ENCODE results near the gene SLX9.

SLX9 gene

DNA sequence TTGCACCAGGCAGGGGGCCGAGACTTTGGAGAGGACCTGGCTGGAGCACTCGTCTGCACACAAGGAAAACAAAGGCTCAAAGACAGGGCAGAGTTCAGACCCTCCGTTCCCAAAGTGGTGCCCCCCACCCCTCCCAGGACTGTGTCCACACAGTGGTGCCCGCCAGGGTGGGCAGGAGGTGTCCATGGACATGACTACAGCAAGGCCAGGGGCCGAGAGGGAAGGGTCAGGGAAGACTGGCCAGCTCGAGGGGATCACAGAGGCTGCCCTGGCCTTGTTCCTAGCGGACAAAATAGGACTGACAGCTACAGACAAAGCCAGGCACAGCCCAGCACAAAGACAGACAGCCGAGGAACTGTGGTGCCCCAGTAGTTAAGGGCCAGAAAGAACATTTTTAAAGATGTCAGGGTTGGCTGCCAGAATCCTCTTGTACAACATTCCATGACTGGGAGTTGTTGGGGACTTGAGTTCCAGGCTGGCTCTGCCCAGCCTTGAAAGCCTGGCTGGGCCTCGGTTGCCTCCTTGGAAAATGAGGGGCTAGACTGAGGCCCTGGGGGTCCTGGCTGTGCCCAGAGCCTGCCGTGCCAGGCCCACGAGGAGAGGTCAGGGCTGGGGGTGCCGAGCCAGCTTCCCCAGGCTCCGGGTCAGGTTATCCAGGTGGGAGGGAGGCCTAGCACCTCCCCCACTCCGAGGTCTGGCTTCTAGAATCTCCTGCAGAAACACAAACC is 63.7 kb downstream of the SLX9 start:
- no peak for DNase-seq (ENCODE audit: low read depth)

DNA sequence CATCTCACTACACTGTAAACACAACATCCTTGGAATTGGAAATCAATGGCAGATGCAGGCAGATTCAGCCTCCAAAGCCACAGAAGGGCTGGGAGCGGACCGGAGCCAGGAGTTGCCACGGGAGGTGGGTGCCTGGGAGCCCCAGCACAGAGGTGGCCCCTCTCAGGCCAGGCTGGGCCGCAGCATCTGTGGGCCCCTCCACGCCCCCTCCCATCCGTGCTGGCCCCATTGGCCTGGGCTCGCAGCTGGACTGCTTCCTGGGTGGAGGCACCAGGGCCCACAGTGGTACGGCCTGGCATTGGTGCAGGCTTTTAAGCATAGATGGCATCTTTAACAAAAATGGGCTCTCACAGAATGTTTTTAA is 64.2 kb downstream of the SLX9 start:
- DNase-seq (ENCODE audit: low read depth), result no peak

DNA sequence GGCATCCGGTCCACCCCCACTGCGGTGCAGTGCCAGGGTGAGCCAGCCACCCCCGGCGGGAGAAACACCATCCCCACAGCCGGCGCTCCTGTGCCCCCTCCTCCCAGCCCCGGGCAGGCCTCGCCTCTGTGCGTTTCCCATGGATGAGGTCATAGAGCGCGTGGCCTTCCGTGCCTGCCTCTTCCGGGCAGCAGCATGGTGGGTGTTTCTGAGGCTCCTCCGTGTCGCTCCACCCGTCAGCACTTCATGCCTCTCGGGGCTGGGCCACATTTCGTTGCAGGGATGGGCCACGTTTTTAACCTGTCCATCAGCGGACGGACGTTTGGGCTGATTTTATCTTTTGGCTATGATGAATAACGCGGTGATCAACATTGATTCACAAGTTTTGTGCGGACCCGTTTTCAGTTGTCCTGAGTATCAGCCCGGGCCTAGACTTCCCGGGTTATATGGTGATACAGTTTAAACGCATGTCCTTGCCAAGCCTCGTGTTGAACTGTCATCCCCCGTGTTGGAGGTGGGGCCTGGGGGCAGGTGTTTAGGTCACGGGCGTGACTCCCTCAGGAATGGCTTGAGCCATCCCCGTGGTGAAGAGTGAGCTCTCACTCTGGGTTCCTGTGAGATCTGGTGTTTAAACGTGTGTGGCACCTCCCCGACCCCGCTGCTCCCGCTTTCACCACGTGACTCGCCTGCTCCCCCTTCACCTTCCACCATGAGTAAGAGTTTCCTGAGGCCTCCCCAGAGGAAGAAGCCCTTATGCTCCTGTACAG is 64.8 kb downstream of the SLX9 start:
- no peak for DNase-seq (ENCODE audit: low read depth)

DNA sequence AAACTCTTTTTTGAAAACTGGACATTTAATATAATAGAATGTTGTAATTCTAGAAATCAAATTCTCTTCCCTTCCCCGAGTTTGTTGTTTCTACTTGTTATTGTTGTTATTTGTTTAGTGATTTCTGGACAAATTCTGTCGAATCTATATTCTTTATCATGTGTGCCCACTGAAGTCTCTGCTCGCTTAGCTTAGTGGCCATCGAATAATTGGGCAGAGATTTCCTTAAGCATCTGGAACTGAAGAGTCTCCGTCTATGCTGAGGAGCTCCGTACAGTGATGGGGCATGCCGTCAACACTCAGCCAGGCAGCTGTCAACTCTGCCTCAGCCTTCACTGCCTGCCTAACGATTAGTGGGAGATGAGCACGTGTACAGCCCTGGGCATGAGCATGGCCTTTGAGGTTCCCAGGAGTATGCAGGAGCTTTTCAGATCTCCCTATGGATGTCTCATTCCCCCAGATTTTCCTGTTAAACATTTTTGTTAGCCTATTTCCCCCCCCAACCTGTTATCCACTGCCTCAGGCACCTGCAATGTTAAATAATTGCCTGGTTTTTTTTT is 66.8 kb downstream of the SLX9 start:
- no peak for DNase-seq (ENCODE audit: low read depth)

DNA sequence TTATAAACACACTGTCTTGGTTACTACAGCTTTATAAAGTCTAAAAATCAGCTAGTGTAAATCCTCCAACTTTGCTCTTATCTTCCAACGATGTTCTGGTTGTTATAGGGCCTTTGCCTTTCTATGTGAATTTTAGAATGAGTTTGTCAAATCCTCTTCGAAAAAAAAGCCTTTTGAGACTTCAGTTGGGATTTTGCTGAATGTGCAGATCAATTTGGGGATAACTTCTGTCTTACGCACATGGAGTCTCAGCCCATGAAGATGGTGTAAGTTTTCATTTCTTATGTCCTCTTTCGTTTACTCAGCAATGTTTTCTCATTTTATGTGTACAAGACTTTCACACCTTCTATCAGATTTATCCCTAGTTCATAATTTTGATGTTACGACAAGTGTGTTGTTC is 69.8 kb downstream of the SLX9 start:
- DNase-seq (ENCODE audit: low read depth), result no peak

DNA sequence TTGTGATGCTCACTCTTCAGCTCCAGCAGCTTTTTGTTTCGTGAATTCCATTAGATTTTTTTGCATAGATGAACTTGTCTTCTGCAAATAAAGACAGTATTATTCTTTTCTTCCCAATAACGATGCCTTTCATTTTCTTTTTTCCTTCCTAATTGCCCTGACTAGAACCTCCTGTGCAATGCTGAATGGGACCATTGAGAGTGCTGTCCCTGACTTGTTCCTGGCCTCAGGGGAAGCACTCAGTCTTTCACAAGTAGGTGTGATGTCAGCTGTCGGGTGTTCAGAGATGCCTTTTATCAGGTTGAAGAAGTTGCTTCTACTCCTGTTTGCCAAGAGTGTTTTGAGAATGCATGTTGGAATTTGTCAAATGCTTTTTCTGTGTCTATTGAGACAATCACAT is 70.3 kb downstream of the SLX9 start:
- DNase-seq (ENCODE audit: low read depth), result no peak

DNA sequence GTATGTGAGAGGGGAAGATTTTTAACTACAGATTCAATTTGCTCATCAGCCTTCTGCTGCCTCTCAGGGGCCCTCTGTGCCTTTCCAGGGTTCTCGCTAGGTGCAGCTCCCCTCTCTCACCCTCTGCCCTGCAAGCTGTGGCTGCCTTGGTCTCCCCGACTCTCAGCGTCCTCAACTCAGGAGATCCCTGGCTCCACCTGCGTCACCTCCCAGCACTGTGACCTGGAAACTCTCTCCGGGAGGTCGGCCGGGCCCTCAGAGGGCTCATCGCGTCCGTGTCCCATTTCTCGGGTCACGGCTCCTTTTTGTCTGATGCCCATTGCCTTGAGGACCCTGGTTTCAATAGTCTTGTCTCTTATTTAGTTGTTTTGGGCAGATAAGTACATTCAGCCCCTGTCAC is 71.0 kb downstream of the SLX9 start:
- no peak for DNase-seq (ENCODE audit: low read depth)

DNA sequence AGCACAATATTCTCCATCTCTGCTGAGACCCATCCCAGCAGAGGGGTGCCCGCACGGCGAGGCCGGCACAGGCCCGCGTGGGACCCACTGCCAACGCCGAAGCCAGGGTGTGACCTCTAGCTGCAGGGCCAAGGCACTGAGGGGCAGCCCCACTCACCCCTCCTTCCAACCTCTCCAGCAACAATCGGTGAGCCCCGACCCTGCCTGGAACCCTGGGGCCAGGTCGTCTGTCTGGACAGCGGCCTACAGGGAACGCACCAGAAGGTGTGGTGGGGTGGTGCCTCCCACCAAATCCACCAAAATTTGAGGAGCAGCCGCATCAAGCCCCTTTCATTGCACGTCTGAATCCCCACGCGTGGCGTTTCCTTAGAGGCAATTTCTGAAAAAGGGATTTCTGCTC is 71.6 kb downstream of the SLX9 start:
- DNase-seq (ENCODE audit: low read depth), result no peak

DNA sequence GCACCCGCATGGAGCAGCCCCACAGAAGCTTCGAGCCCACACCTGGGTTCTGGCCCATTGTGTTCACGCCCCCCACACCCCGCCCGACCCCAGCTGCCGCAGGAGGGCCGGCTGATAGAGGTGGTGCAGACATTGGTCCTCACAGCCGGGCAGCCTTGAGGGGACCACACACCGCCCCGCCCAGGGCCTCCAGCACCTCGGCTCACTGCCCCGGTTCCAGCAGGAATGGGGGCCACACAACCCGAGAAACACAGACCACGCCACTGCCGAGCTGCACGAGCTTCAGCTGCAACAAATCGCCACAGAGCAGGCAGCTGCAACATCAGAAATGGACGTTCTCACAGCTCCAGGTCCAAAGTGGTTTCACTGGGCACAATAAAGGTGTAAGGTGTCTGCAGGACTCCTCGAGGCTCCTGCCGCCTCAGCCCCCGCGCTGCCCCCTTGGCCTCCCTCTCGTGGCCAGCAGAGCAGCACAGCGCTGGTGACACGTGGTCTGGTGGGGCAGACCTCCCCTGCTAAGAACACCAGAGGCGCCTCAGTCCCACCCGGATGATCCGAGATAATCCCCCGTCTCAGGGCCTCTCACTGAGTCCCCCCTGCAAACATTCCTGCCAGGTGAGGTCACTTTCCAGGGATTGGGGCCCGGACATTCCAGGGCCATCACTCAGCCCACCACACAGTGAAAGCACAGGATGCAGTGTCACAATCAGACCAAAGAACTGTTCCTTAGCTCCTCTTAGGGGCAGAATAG is 72.3 kb downstream of the SLX9 start:
- peak; percentile 86 for DNase-seq (ENCODE audit: low read depth)

DNA sequence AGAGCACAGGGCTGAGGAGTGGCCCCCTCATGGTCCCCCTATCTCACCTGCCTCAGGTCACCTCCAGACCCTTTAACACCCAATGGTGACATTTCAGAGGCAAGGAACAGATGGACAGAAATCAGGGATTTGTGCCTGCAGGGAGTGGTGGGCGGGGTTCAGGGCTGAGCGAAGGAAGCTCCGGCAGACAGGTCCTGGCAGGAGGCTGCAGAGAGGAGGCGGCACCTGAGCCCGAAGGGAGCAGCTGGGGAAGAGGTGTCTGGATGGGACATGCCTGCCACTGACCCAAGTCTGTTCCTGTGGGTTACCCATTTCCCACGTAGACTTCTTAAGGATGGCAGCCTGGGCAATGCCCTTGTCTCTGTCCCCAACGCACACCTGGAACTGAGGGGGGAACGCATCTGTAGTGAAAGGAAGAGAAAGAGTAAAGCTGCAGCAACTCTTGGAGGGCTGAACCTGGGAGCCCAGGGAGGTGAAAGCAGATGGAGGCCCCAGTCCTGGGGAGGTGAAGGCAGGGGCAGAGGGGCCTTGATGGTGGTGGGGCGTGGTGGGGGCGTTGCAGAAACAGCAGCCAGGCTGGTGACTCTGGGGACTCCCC is 72.9 kb downstream of the SLX9 start:
- DNase-seq (ENCODE audit: low read depth), result no peak

DNA sequence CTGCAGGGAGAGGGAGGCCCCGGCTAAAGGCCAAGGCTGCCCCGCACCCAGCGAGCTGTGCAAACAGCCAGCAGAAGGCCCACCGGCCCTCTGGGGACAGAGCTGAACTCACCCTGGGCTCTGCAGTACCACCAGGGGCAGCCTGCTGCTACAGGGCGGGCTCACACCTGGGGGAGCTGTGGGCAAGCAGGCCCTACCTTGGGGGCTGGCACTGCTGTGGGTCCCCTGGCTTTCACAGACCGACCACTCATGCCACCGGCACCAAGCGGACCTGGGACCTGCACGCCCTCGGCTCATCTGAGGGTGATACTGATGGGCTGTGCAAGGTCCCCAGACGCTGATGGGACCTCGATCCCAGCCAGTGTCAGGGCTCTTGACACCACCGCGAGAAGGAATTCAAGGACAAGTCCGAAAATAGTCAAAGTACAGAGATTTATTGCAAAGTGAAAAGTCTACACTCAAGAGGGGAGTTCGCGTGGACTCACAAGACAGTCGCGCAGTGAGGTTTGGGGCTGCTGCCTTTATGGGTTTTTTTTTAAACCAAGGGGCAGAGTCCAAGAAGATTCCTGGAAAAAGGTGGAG is 73.5 kb downstream of the SLX9 start:
- no peak for DNase-seq (ENCODE audit: low read depth)

DNA sequence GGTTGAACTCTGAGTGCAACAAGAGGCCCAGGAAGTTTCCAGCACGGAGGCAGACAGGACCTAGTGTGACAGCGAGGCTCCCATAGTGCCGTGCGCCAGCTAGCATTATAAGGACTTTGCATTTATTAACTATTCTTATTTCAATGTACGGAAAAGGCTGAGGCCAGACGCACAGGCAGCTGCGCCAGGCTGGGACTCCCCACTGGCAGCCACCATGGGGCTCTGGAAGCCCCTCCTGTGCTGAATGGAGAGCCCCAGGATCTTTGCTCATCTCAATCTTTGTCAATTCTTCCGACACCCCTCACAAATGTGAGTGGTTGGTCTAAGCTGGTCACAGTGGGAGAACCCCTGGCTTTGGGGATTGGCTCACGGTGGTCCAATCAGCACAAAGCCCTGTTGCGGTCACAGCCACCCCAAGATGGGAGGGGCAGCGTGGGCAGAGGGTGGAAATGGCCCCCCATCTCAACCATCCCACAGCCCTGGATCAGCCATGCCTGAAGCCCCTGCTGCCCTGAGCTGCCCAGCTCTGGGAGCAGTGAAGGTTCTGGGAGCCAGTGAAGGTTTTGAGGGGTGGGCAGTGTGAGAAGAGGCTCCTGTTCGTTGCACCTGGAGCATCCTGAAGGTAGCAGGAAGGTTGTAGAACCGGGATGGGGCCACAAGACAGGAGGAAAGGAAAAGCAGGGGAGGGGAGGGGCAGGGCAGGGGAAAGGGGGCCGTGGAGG is 75.1 kb downstream of the SLX9 start:
- no peak for DNase-seq (ENCODE audit: low read depth)

DNA sequence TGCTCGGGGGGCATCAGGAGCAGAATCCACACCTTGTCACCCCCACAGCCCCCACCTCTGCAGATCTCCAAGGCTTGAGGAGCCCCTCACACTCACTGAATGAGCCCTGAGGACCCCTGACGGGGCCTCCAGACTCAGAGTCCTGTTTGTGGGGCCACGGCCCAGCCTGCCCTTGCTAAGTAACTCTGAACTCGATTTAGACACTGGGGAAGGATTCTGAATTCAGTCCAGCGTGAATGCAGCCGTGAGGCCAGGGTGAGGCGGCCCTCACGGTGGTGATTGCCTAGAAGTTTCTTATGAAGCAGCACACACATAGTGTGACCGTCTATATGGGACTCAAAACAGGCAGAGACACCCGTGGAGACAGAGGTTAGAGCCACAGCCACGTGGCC is 75.6 kb downstream of the SLX9 start:
- no peak for DNase-seq (ENCODE audit: low read depth)

DNA sequence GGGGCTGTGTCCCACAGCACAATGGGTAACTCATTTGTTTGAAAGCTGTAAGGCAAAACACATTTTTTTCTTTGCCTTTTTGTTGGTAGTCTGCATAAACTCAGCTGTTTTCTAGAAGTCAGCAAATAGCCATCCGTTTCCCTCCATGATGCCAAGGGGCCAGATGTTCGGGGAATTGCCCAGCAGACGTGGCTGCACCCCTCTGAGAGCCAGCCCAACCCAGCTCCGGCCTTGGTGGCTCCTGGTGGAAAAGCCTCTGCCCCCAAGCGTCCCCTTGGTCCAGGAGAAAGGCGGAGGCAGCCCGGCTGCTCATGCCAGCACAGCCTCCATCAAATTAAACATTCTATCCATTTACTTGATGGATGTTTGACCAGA is 76.2 kb downstream of the SLX9 start:
- DNase-seq (ENCODE audit: low read depth), result no peak

DNA sequence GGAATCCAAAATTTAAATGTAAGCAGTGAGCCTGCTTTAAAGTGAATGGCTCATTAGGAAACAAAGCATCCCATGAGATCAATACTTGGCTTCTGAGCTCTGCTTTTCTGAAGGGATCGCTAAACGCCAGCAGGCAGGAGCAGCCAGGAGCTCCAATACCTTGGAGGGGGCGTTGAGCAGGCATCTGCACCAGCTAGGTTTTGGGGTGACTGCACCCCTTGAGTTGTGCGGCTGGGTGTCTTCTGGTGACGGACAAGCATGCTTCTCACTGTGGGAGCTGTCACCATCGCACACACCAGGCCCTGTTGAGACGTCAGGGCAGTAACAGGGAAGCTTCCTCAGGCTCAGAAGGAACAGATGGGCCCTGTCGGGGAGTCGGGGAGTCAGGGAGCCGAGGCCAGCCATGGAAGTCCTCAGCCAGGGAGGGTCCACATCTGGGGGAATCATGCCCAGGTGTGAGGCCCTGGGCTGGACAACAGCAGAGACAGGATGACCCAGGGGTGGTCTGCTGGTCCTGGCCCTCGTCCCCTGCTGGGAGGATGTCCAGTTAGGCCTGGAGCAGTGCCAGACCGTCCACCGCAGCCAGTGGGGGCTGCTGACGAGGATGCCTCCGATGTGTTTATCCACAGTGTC is 76.7 kb downstream of the SLX9 start:
- no peak for DNase-seq (ENCODE audit: low read depth)

DNA sequence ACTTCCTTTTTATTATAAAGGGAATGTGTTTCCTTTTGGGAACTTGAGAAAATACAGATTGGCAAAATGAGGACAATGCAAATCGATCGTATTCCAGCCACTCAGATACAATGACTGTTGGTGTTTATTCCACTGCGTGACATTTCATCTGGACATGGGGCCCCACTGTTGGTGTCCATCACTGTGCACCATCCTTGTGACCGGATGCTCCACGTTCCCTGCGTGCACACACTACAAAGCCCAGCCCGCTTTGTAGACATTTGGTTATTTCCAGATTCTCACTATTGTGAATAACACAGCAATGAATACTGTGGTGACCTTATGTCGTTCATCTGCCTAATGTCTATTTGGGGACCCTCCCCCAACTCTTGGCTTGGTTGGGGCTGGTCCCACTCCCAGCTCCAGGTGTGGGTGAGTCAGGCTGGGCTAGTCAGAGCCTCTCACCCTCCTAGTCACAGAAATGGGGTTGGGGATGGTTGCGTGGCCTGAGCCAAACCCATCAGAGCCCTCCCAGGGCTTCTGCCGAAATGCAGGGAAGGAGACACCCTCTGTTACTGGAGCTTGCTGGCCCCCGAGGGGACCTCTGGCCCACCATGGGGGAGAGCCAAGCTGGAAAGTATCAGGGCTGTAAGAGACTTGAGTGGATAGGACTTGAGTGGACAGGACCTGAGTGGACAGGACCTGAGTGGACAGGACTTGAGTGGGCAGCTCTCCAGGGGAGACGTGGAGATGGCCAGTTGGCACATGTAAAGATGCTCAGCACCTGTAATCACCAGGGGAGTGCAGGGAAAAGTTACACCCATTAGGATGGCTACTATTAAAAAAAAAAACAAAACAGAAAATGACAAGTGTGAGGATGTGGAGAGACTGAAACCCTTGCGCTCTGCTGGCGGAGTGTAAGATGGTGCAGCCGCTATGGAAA is 77.5 kb downstream of the SLX9 start:
- DNase-seq (ENCODE audit: low read depth), result no peak

DNA sequence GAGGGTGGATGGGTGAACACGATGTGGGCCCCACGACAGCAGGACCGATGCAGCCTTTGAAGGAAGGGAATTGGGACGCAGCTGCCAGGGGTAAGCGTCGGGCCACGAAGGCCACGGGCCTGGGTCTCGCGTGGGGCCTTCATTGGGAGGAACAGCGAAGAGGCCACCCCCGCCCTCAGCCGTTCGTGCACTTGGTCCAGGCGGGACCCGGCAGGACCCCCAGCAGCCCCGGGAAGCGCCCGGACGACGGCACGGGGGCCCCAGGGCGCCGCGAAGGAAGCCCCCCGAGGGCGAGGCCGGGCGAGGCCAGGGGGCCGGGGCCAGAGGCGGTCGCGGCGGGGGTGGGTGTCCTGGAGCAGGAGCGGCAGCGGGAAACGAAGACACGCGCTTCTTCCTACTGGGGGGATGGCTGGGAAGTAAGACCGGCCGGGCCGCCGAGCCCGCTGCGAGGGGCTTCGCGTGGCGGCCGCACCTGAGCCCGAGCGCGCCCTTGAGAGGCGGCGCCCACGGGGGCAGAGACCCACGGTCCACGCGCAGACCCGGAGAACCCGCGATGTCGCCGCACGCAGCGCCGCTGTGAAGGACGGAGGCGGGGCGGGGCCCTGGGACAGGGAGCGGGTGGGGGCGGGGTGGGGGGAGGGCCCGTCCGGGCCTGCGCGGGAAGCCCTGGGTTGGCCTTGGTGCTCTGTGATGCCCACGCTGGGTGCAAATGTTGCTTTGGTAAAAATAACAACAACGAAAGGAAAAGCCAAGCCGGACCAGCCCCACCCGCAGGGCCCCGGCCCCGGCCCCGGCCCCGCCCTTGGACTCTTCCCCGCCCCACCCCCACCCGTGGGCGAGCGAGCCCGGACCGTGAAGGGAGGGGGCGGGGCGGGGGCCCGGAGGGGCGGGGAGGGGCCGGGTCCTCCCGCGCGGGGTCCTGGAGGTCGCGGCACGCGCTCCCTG is 78.6 kb downstream of the SLX9 start:
- no peak for DNase-seq (ENCODE audit: low read depth)

DNA sequence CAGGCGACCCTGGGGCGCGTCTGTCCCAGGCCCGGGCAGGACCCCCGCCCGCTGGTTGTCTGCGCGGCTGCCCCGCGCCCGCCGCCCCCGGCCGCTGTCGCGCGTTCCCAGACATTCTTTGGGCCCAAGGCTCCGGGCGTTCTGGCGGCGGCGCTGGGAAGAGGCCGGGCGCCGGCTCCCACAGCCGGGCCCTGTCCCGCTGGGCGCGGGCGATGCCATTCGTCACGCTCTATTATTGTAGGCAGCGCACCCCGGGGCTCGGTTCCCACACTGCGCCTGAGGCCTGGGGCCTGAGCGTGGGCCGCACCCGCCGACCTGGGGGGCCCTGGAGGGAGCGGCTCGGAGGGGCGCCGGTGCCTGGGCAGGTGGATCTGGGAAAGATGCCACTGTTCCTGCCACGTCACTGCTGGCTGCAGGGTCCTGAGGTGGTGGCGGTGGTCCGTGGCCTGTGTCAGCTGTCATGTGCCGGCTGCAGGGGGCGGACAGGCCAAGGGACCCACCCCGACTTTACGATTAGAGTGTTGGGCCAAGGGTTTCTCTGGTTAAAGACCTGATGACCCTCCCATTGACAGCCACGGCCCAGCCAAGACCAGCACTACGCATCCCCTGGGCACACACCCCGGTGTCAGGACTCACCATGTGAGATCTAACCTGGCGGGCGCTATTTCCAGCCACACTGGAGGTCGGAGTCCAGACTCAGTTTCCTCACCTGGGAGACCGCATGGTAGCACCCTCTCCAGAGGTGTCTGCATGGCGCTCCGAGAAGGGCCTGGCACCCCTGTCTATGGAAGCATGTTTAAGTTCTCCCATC is 79.5 kb downstream of the SLX9 start:
- no peak for DNase-seq (ENCODE audit: low read depth)
